Suprapubic skin (tissue), 4 donors: ENCODE measurements around the gene HPCAL1.

Experiments
- EP300 ChIP-seq: sonication (generic); formaldehyde crosslinking; IDR thresholded peaks from one replicate; pipeline ENCODE4 v1.6.1; 2017; ENCODE audit warnings: antibody characterized with exemption
- POLR2A ChIP-seq, 2 donors: fragments of 450-650 bp; IDR thresholded peaks; one replicate each; pipeline ENCODE4 v1.6.1; 2017; ENCODE audit warnings: antibody characterized with exemption in 2 of 2, mild to moderate bottlenecking in 2 of 2, moderate library complexity in 2 of 2
- POLR2AphosphoS5 ChIP-seq, 3 donors: sonication (generic); formaldehyde crosslinking; IDR thresholded peaks; one replicate each; pipeline ENCODE4 v1.6.1; 2017; ENCODE audit warnings: antibody characterized with exemption in 3 of 3
- TF ChIP-seq, protein P1 (sequence below), 2 donors: fragments of 200-600 bp in 1 of 2; fragments of 450-650 bp in 1 of 2; sonication (generic) in 1 of 2; IDR thresholded peaks; one replicate each; pipeline ENCODE4 v1.5.1; 2016 to 2019; ENCODE audit warnings: antibody characterized with exemption in 2 of 2, mild to moderate bottlenecking in 1 of 2, moderate library complexity in 1 of 2

DNA sequence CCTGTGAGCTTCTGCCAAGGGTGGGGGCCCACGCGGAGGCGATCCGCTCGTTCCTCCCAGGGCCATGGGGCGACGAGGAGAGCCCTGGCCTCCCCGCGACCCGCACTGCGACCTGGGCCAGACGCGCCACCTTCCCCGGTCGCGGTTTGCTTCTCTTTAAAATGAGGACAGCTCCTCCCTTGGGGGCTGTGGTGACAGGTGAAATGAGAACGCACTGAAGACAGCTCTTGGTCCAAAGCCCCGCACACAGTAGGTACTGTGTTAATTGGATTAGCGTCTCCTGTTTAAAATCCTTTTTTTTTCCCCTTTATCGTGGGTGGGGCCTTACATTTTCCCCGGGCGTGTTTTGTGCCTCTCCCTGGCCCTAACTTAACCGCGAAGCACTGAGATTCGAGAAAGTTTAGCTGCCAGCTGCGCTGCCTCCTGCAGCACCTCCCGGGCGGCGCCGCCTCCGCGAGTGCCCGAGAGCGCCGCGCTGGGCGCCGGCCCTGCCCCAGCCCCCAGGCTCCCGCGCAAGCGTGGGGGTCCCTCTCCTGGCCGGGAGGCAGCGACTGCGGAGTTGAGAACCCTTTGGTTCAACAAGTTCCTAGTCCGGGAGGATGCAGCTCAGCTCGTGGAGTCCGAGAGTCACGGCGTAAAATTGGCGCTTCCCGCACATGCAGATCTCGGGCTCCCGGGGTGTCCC lies 1.1 kb downstream of the HPCAL1 start:
- TF ChIP-seq, protein P1, sequence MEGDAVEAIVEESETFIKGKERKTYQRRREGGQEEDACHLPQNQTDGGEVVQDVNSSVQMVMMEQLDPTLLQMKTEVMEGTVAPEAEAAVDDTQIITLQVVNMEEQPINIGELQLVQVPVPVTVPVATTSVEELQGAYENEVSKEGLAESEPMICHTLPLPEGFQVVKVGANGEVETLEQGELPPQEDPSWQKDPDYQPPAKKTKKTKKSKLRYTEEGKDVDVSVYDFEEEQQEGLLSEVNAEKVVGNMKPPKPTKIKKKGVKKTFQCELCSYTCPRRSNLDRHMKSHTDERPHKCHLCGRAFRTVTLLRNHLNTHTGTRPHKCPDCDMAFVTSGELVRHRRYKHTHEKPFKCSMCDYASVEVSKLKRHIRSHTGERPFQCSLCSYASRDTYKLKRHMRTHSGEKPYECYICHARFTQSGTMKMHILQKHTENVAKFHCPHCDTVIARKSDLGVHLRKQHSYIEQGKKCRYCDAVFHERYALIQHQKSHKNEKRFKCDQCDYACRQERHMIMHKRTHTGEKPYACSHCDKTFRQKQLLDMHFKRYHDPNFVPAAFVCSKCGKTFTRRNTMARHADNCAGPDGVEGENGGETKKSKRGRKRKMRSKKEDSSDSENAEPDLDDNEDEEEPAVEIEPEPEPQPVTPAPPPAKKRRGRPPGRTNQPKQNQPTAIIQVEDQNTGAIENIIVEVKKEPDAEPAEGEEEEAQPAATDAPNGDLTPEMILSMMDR (IDR thresholded peaks at IDR 0.05): no peak
- no peak for TF ChIP-seq POLR2A (IDR thresholded peaks at IDR 0.05)
- TF ChIP-seq POLR2AphosphoS5 (IDR thresholded peaks at IDR 0.05): no peak
- no peak for TF ChIP-seq EP300
